WI38 (cell line): ENCODE measurements around the gene CEP76.

ENCODE experiments used
- H3K4me3 ChIP-seq: 2 replicates; pipeline ENCODE4 v1.5.1; 2011; ENCODE audit warnings: low read depth, mild to moderate bottlenecking, control low read depth, low read length
- TF ChIP-seq, protein P1 (sequence below): IDR thresholded peaks from 2 replicates; pipeline ENCODE4 v1.5.1; 2012; ENCODE audit warnings: low read depth, mild to moderate bottlenecking, control low read depth, low read length

CEP76 gene

DNA sequence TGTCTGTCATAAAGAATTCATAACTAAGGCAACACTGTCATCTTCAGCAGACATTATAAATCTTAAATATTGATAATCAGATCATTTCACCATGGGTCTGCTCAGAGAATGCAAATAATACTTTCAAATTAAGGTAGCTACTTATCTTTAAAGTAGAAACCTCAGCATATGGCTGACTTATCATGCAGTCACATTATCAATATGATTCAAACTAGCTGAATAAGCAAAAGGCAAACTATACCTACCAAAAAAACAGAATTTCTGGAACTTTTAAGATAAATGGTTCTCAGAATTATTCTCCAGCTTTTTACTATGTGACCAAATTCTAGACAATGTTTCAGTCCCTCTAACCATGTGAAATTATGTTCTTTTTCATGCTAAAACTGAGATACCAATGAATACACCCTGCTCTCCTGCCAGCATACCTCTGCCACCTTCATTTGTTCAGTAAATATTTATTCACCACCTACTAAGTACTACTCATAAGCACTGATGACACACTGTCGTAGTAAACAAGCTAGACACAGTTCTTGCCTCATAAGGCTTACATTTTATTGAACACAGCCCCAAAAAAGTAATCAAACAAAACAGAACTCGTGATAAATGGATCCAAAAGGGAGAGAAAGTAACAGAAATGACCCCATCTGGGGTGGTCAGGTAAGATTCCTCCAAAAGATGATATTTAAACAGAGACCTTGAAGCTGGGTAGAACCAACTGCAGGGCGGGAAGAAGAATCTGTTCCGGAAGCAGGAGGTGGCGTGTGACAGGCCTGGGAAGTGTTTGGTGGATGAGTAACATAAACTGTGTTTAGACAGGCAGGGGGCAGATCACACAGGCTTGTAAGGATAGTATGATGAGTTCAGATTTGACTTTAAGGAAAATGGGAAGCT is 62.3 kb downstream of the CEP76 start:
- peak overlapping the region; percentile 16; the same call in 1 of the 2 replicates for H3K4me3 ChIP-seq

DNA sequence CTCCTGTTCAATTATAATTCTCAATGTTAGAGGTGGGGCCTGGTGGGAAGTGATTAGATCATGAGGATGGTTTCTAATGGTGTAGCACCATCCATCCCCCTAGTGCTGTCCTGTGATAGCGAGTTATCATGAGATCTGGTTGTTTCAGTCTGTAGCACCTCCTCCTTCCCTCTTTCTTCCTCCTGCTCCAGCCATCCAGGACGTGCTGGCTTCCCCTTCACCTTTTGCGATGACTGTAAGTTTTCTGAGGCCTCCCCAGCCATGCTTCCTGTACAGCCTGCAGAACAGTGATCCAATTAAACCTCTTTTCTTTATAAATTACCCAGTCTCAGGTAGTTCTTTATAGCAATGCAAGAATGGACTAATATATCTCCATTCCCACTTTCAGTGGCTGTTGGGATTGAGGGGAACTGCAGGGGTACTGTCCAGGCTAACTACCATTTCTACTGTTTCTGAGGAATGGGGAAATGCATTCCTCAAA is 63.8 kb downstream of the CEP76 start:
- TF ChIP-seq, protein P1, sequence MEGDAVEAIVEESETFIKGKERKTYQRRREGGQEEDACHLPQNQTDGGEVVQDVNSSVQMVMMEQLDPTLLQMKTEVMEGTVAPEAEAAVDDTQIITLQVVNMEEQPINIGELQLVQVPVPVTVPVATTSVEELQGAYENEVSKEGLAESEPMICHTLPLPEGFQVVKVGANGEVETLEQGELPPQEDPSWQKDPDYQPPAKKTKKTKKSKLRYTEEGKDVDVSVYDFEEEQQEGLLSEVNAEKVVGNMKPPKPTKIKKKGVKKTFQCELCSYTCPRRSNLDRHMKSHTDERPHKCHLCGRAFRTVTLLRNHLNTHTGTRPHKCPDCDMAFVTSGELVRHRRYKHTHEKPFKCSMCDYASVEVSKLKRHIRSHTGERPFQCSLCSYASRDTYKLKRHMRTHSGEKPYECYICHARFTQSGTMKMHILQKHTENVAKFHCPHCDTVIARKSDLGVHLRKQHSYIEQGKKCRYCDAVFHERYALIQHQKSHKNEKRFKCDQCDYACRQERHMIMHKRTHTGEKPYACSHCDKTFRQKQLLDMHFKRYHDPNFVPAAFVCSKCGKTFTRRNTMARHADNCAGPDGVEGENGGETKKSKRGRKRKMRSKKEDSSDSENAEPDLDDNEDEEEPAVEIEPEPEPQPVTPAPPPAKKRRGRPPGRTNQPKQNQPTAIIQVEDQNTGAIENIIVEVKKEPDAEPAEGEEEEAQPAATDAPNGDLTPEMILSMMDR, result no peak
- no peak overlapping the region for H3K4me3 ChIP-seq

More for the DNA sequence above, 62.3 kb downstream of the CEP76 start:
- TF ChIP-seq, protein P1, result no peak

DNA sequence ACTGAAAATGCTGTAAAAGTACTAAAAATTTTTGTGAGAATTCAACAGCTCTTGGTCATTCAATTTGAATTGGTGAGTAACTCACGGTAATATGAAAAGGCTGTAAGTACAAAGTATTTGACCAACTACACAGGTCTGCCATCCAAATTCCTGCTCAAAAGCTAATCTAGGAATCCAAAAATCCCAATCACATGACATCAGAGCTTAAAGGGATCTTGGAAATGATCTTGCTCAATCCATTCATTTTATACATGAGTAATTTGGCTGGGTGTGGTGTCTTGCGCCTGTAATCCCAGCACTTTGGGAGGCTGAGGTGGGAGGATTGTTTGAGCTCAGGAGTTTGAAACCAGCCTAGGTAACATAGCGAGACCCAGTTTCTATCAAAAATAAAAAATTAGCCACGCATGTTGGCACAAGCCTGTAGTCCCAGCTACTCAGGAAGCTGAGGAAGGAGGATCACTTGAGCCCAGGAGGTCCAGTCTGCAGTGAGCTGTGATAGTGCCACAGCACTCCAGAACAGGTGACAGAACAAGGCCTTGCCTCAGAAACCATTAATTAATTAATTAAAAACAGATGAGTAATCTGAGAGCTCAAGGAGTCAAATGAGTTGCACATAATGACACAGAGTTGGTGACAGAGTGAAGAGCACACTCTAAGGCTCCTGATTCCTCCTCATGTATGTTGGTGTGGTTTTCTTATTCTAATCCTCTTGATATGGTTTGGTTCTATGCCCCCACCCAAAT is 64.5 kb downstream of the CEP76 start:
- TF ChIP-seq, protein P1, result no peak
- no peak overlapping the region for H3K4me3 ChIP-seq

DNA sequence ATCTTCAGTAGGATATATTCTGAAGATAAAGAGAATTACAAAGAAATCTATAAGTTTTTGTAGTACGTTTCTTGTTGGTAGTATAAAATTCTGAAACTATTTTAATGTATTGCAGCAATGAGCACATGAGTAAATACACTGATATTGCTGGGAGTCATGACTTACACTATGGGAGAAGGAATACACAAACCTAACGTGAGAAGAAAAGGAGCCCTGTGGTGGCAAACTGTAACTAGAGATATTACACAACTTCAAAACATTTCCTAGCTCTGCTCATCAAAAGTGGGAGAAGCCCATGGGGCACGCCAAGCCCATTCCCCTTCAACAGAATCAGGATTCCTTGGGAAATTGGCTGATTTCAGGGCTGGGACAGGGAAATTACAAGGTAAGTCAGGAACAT is 65.1 kb downstream of the CEP76 start:
- H3K4me3 ChIP-seq, result no peak overlapping the region
- TF ChIP-seq, protein P1, result no peak

DNA sequence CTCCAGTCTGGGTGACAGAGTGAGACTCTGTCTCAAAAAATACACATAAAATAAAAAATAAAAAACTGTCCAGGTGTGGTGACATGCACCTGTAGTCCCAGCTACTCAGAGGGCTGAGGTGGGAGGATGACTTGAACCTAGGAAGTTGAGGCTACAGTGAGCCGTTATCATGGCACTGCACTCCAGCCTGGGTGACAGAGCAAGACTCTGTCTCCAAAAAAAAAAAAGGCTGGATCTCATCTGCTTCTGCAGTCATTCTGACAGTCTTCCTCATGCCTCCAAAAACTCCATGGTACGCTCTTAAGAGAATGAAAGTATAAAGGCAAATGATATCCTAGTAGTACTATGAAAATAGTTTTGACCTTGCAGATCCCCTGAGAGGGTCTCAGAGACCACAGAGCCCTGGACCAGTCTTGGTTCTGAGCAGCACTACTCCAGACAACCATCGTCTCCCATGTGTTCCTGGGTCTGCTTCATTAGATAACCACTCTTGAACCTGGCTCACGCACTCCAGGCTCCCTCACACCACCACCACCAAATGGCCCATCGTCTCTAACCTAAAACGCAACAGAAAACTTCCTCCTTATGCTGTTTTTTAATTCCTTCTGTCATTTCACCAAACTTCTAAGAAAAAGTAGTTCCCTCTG is 70.6 kb downstream of the CEP76 start:
- TF ChIP-seq, protein P1, result no peak
- no peak overlapping the region for H3K4me3 ChIP-seq

DNA sequence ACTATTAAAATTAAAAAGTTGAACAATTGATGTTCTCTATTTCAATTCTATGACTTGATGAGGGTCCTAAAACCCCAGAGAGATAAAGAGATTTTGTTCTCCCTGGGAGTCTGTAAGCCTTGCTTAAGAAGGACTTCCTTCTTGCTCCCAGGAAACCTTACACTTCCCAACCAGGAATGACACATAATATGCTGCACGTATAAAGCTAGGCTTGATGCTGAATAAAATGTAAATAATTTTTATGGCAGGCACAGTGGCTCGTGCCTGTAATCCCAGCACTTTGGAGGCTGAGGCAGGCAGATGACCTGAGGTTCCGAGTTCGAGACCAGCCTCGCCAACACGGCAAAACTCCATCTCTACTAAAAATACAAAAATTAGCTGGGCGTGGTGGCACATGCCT is 72.4 kb downstream of the CEP76 start:
- TF ChIP-seq, protein P1, result no peak
- no peak overlapping the region for H3K4me3 ChIP-seq
